GM21619 (cell line): ENCODE data around the gene SLC25A26.

Experiments used
- ATAC-seq: cut with Tn5 transposase; IDR thresholded peaks from one replicate; pipeline ENCODE4 v1.9.1; 2021; ENCODE audit not compliant: unreplicated experiment

The SLC25A26 gene

GRCh38 chr3:66394019-66394752, 173.4 kb downstream of the SLC25A26 start:
- peak; percentile 94 for ATAC-seq

GRCh38 chr3:66394753-66395249, 174.0 kb downstream of the SLC25A26 start:
- ATAC-seq, result no peak

GRCh38 chr3:66395635-66396034, 174.8 kb downstream of the SLC25A26 start:
- no peak for ATAC-seq

- ATAC-seq, result no peak
Measured at GRCh38 chr3:66396161-66396760, 175.5 kb downstream of the SLC25A26 start.

- ATAC-seq, result no peak
Measured at GRCh38 chr3:66396888-66397287, 176.1 kb downstream of the SLC25A26 start.

- no peak for ATAC-seq
Measured at GRCh38 chr3:66397745-66398144, 176.9 kb downstream of the SLC25A26 start.

GRCh38 chr3:66398228-66399025, 177.6 kb downstream of the SLC25A26 start:
- no peak for ATAC-seq

- no peak for ATAC-seq
Measured at GRCh38 chr3:66399529-66400232, 178.9 kb downstream of the SLC25A26 start.

- no peak for ATAC-seq
Measured at GRCh38 chr3:66400411-66401156, 179.8 kb downstream of the SLC25A26 start.

- no peak for ATAC-seq
Measured at GRCh38 chr3:66401157-66401550, 180.4 kb downstream of the SLC25A26 start.

GRCh38 chr3:66401675-66402491, 181.1 kb downstream of the SLC25A26 start:
- ATAC-seq, result no peak

- no peak for ATAC-seq
Measured at GRCh38 chr3:66402596-66403290, 181.9 kb downstream of the SLC25A26 start.

GRCh38 chr3:66403323-66403990, 182.7 kb downstream of the SLC25A26 start:
- ATAC-seq, result no peak

- ATAC-seq, result no peak
Measured at GRCh38 chr3:66404197-66404596, 183.4 kb downstream of the SLC25A26 start.

- no peak for ATAC-seq
Measured at GRCh38 chr3:66404903-66405700, 184.3 kb downstream of the SLC25A26 start.

- no peak for ATAC-seq
Measured at GRCh38 chr3:66405701-66406091, 184.9 kb downstream of the SLC25A26 start.

GRCh38 chr3:66406163-66406562, 185.4 kb downstream of the SLC25A26 start:
- ATAC-seq, result no peak
